ENCODE data around the gene DYRK1A. TPM values are rescaled to one million over a fixed set of nuclear protein-coding genes. Genes with fewer than 3 reads are reported as not detected.

DYRK1A gene
- total RNA-seq, 3 donors from 2014 or later (not counting 1 experiment from before 2014, with no cell fraction given) = 149 to 166 (median 153) TPM

DNA sequence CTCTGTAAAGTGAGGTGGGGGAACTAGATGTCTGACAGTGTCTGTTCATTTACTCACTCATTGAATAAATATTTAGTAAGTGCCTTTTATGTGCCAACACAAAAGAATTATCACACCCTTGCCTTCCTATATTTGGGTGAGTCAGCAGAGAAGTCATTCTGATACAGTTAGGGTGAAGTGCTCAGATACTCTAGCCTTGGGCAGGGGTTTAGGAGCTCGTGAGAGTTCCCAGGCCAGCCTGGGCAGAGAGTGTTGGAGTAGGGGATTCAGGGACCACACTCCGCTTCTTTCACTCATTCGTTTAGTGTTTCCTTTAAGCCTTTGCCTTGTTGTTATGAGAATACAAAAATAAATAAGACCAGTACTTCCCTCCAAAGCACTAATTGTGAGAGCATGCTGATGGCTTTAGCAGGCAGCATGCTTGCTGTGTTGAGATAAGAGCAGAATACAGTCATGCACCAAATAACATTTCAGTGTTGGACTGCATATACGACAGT is 83.9 kb downstream of the DYRK1A start:
- intact Hi-C loops (cut with micrococcal nuclease) = no loop called here
- Histone ChIP-seq H3K4me1 (ENCODE audit: control insufficient read depth, insufficient read depth, low read length) (peaks cover 34% of the 10 kb centered on the region), H3K27me3 (ENCODE audit: control insufficient read depth, insufficient read depth, low read length) (no peaks in the 10 kb centered on the region), H3K9me3 (ENCODE audit: control insufficient read depth, insufficient read depth, low read length) (no peaks in the 10 kb centered on the region), H3K27ac (ENCODE audit: low read length) (no peak overlapping the region), H3K4me3 (ENCODE audit: low read length) (no peak overlapping the region), H3K36me3 (ENCODE audit: control insufficient read depth, insufficient read depth, low read length) (no peaks in the 10 kb centered on the region)
- DNase-seq (no peak), ATAC-seq (peak in 1 of 3 donors; percentile 10)
- Mint-ChIP-seq H3K9me3 (no peaks in the 10 kb centered on the region), H3K4me1 (peaks cover 68 to 77% of the 10 kb centered on the region in 2 donors), H3K36me3 (no peaks in the 10 kb centered on the region), H3K4me3 (no peak overlapping the region), H3K27me3 (ENCODE audit: low read depth in 2 of 2) (no peaks in the 10 kb centered on the region), H3K27ac (peak overlapping the region; percentile 7 to 84)
- TF ChIP-seq, protein P1, sequence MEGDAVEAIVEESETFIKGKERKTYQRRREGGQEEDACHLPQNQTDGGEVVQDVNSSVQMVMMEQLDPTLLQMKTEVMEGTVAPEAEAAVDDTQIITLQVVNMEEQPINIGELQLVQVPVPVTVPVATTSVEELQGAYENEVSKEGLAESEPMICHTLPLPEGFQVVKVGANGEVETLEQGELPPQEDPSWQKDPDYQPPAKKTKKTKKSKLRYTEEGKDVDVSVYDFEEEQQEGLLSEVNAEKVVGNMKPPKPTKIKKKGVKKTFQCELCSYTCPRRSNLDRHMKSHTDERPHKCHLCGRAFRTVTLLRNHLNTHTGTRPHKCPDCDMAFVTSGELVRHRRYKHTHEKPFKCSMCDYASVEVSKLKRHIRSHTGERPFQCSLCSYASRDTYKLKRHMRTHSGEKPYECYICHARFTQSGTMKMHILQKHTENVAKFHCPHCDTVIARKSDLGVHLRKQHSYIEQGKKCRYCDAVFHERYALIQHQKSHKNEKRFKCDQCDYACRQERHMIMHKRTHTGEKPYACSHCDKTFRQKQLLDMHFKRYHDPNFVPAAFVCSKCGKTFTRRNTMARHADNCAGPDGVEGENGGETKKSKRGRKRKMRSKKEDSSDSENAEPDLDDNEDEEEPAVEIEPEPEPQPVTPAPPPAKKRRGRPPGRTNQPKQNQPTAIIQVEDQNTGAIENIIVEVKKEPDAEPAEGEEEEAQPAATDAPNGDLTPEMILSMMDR (IDR thresholded peaks at IDR 0.05) = no peak
- WGBS (ENCODE audit: insufficient coverage) = 67% methylated on average over 2 of the region's 4 CpGs

DNA sequence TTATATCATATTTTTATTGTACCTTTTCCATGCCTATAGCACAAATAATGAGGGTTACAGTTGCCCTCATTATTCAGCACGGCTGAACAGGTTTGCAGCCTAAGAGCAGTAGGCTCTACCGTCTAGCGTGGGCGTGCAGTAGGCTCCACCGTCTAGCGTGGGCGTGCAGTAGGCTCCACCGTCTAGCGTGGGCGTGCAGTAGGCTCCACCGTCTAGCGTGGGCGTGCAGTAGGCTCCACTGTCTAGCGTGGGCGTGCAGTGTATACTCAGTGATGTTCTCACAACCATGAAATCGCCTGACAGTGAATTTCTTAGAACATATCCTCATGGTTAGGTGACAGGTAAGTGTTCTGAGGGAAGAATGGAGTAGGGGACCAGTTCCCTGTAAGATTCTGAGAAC is 84.9 kb downstream of the DYRK1A start:
- intact Hi-C loops (cut with micrococcal nuclease) = no loop called here
- peaks cover 38% of the 10 kb centered on the region for H3K4me1 ChIP-seq (ENCODE audit: control insufficient read depth, insufficient read depth, low read length)
- H3K27me3 ChIP-seq (ENCODE audit: control insufficient read depth, insufficient read depth, low read length) = no peaks in the 10 kb centered on the region
- no peak overlapping the region for H3K4me3 ChIP-seq (ENCODE audit: low read length)
- ATAC-seq (no peak), DNase-seq (no peak)
- H3K9me3 Mint-ChIP-seq = no peaks in the 10 kb centered on the region
- no peaks in the 10 kb centered on the region for H3K27me3 Mint-ChIP-seq (ENCODE audit: low read depth in 2 of 2)
- H3K9me3 ChIP-seq (ENCODE audit: control insufficient read depth, insufficient read depth, low read length) = no peaks in the 10 kb centered on the region
- H3K36me3 ChIP-seq (ENCODE audit: control insufficient read depth, insufficient read depth, low read length) = no peaks in the 10 kb centered on the region
- TF ChIP-seq, protein P1 (IDR thresholded peaks at IDR 0.05) = no peak
- no peak overlapping the region for H3K27ac ChIP-seq (ENCODE audit: low read length)
- H3K36me3 Mint-ChIP-seq = no peaks in the 10 kb centered on the region
- WGBS (ENCODE audit: insufficient coverage) = 92% methylated on average over 16 of the region's 16 CpGs
- peak overlapping the region; percentile 12 to 39 for H3K27ac Mint-ChIP-seq
- H3K4me1 Mint-ChIP-seq = peaks cover 73 to 82% of the 10 kb centered on the region in 2 donors
- H3K4me3 Mint-ChIP-seq = no peak overlapping the region

DNA sequence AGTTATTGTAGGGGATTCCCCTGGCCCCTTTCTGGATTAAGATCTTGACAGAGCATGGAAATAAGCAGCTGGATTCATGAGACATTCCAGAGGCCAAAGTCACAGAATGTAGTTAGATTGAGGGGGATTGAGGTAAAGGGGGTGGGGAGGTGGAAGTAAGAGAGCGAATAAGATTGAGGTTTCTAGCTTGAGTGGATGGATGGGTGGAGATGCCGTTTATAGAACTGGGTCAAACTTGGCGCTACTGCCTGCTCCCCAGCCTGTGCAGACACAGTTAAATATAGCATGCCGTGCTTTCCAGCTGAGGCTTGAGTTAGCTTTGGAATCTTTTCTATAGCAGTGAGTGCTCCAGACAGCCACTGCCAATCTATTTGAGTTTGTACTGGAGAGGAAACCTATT is 85.7 kb downstream of the DYRK1A start:
- H3K27me3 Mint-ChIP-seq (ENCODE audit: low read depth in 2 of 2) = no peaks in the 10 kb centered on the region
- no peak overlapping the region for H3K27ac ChIP-seq (ENCODE audit: low read length)
- H3K36me3 Mint-ChIP-seq = no peaks in the 10 kb centered on the region
- peaks cover 37% of the 10 kb centered on the region for H3K4me1 ChIP-seq (ENCODE audit: control insufficient read depth, insufficient read depth, low read length)
- no peaks in the 10 kb centered on the region for H3K36me3 ChIP-seq (ENCODE audit: control insufficient read depth, insufficient read depth, low read length)
- no peaks in the 10 kb centered on the region for H3K9me3 Mint-ChIP-seq
- H3K9me3 ChIP-seq (ENCODE audit: control insufficient read depth, insufficient read depth, low read length) = no peaks in the 10 kb centered on the region
- TF ChIP-seq, protein P1 (IDR thresholded peaks at IDR 0.05) = no peak
- H3K4me3 ChIP-seq (ENCODE audit: low read length) = no peak overlapping the region
- intact Hi-C loops (cut with micrococcal nuclease) = no loop called here
- ATAC-seq (peak in 2 of 3 donors; percentile 25 to 47), DNase-seq (no peak)
- no peaks in the 10 kb centered on the region for H3K27me3 ChIP-seq (ENCODE audit: control insufficient read depth, insufficient read depth, low read length)
- peak overlapping the region; percentile 12 to 39 for H3K27ac Mint-ChIP-seq
- WGBS (ENCODE audit: insufficient coverage) = 31% methylated on average over 4 of the region's 4 CpGs
- peak overlapping the region; percentile 7 for H3K4me3 Mint-ChIP-seq
- peaks cover 68 to 78% of the 10 kb centered on the region in 2 donors for H3K4me1 Mint-ChIP-seq

DNA sequence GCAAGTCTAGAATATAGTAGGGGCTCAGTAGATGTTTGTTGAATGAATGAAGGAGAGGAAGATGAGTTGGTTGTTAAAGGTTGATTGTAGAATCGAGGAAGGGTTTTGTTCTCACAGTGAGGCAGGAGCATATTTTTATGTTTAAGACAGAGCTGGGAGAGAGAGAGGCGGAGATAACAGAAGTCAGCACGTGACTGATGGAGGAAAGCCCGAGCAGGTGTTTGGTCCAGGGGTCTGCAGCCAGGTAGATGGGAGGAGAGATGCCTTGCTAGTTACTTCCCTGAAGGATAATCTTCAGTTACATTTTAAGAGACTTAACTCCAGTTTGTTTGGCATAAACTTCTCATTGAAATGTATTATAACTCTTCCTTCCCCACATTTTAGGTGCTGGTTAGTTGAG is 86.8 kb downstream of the DYRK1A start:
- ATAC-seq = no peak

More for the DNA sequence above, 86.8 kb downstream of the DYRK1A start:
- Histone ChIP-seq H3K4me3 (ENCODE audit: low read length) (no peak overlapping the region), H3K27me3 (ENCODE audit: control insufficient read depth, insufficient read depth, low read length) (no peaks in the 10 kb centered on the region), H3K9me3 (ENCODE audit: control insufficient read depth, insufficient read depth, low read length) (no peaks in the 10 kb centered on the region), H3K36me3 (ENCODE audit: control insufficient read depth, insufficient read depth, low read length) (no peaks in the 10 kb centered on the region), H3K4me1 (ENCODE audit: control insufficient read depth, insufficient read depth, low read length) (peaks cover 40% of the 10 kb centered on the region), H3K27ac (ENCODE audit: low read length) (no peak overlapping the region)
- no peak overlapping the region for H3K4me3 Mint-ChIP-seq
- H3K9me3 Mint-ChIP-seq = no peaks in the 10 kb centered on the region
- peaks cover 72 to 79% of the 10 kb centered on the region in 2 donors for H3K4me1 Mint-ChIP-seq
- H3K36me3 Mint-ChIP-seq = no peaks in the 10 kb centered on the region
- DNase-seq = no peak
- intact Hi-C loops (cut with micrococcal nuclease) = no loop called here
- 97% methylated on average over 4 of the region's 4 CpGs for WGBS (ENCODE audit: insufficient coverage)
- peak overlapping the region; percentile 2 to 12 for H3K27ac Mint-ChIP-seq
- TF ChIP-seq, protein P1 (IDR thresholded peaks at IDR 0.05) = no peak
- H3K27me3 Mint-ChIP-seq (ENCODE audit: low read depth in 2 of 2) = no peaks in the 10 kb centered on the region

All from natural killer cell (primary cell).